ENCODE data around the gene PIK3C2G.
"Not testable (repeated sequence)": the region's sequence is repeated elsewhere in the genome, so short reads cannot be mapped to it uniquely, and the experiment has no call there.

Gene PIK3C2G

GRCh38 chr12:18684430-18684829, 423.1 kb downstream of the PIK3C2G start:
- Histone ChIP-seq H3K36me3 (ENCODE audit: control insufficient read depth, insufficient read depth, low read length) (no peaks in the 10 kb centered on the region), H3K27ac (ENCODE audit: low read length) (no peak overlapping the region), H3K4me1 (ENCODE audit: control insufficient read depth, insufficient read depth, low read length) (no peaks in the 10 kb centered on the region), H3K27me3 (ENCODE audit: control insufficient read depth, insufficient read depth, low read length) (no peaks in the 10 kb centered on the region), H3K9me3 (ENCODE audit: control insufficient read depth, insufficient read depth, low read length) (no peaks in the 10 kb centered on the region), H3K4me3 (ENCODE audit: low read length) (no peak overlapping the region)
- no peak for DNase-seq (ENCODE audit: low read depth, low spot score)
- no CpG with 5 or more reads among the region's 1 CpG for WGBS (ENCODE audit: insufficient coverage, insufficient read length)

DNA sequence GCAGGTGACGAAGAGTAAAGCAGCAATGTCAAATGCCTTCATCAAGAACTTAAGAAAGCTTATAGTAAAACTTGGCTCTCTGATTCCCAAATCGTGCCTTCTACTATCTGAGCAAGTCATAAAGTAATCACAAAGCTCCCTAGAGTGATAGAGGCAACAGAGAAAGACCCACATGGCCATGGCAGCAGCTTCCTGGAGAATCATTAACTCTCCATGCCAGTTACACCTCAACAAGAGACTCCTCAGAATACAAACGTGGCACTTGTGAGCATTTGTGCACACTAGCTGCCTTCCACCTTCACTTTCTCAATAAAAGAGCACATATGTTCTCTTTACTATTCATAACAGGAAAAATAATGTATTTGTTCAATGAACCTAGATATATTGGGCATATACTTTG, 428.5 kb downstream of the PIK3C2G start:
- Histone ChIP-seq H3K9me3 (ENCODE audit: control insufficient read depth, insufficient read depth, low read length) (no peaks in the 10 kb centered on the region), H3K4me3 (ENCODE audit: low read length) (no peak overlapping the region), H3K27ac (ENCODE audit: low read length) (no peak overlapping the region), H3K27me3 (ENCODE audit: control insufficient read depth, insufficient read depth, low read length) (no peaks in the 10 kb centered on the region), H3K36me3 (ENCODE audit: control insufficient read depth, insufficient read depth, low read length) (no peaks in the 10 kb centered on the region), H3K4me1 (ENCODE audit: control insufficient read depth, insufficient read depth, low read length) (no peaks in the 10 kb centered on the region)
- DNase-seq (ENCODE audit: low read depth, low spot score): no peak
- no CpG with 5 or more reads among the region's 3 CpGs for WGBS (ENCODE audit: insufficient coverage, insufficient read length)

GRCh38 chr12:18690653-18691052, 429.3 kb downstream of the PIK3C2G start:
- no peaks in the 10 kb centered on the region for H3K9me3 ChIP-seq (ENCODE audit: control insufficient read depth, insufficient read depth, low read length)
- H3K4me1 ChIP-seq (ENCODE audit: control insufficient read depth, insufficient read depth, low read length): no peaks in the 10 kb centered on the region
- WGBS (ENCODE audit: insufficient coverage, insufficient read length): no CpG with 5 or more reads among the region's 4 CpGs
- H3K27ac ChIP-seq (ENCODE audit: low read length): no peak overlapping the region
- no peaks in the 10 kb centered on the region for H3K36me3 ChIP-seq (ENCODE audit: control insufficient read depth, insufficient read depth, low read length)
- H3K4me3 ChIP-seq (ENCODE audit: low read length): no peak overlapping the region
- no peak for DNase-seq (ENCODE audit: low read depth, low spot score)
- no peaks in the 10 kb centered on the region for H3K27me3 ChIP-seq (ENCODE audit: control insufficient read depth, insufficient read depth, low read length)

- DNase-seq (ENCODE audit: low read depth, low spot score); H3K27me3 ChIP-seq (ENCODE audit: control insufficient read depth, insufficient read depth, low read length); H3K36me3 ChIP-seq (ENCODE audit: control insufficient read depth, insufficient read depth, low read length); H3K4me1 ChIP-seq (ENCODE audit: control insufficient read depth, insufficient read depth, low read length); H3K27ac ChIP-seq (ENCODE audit: low read length); H3K9me3 ChIP-seq (ENCODE audit: control insufficient read depth, insufficient read depth, low read length); H3K4me3 ChIP-seq (ENCODE audit: low read length): not testable (repeated sequence)
- WGBS (ENCODE audit: insufficient coverage, insufficient read length): no CpG with 5 or more reads among the region's 5 CpGs
Measured at GRCh38 chr12:18693986-18694385, 432.7 kb downstream of the PIK3C2G start.

- Histone ChIP-seq H3K36me3 (ENCODE audit: control insufficient read depth, insufficient read depth, low read length) (no peaks in the 10 kb centered on the region), H3K4me1 (ENCODE audit: control insufficient read depth, insufficient read depth, low read length) (peaks cover 1% of the 10 kb centered on the region; the same call in 1 of the 2 replicates), H3K27ac (ENCODE audit: low read length) (no peak overlapping the region), H3K9me3 (ENCODE audit: control insufficient read depth, insufficient read depth, low read length) (no peaks in the 10 kb centered on the region), H3K4me3 (ENCODE audit: low read length) (no peak overlapping the region), H3K27me3 (ENCODE audit: control insufficient read depth, insufficient read depth, low read length) (no peaks in the 10 kb centered on the region)
- no peak for DNase-seq (ENCODE audit: low read depth, low spot score)
Measured at GRCh38 chr12:18696971-18697602, 435.8 kb downstream of the PIK3C2G start.
